Nephron (organoid): Measurements from ENCODE around the gene FSCN2.

Experiments used
- H3K27ac Mint-ChIP-seq, 3 experiments: 2 replicates each; pipeline ENCODE4 v1.8.0; 2020; ENCODE audit warnings: mixed read lengths in 3 of 3, mild to moderate bottlenecking in 2 of 3, moderate library complexity in 1 of 3
- H3K27me3 Mint-ChIP-seq: 2 replicates; pipeline ENCODE4 v1.8.0; 2021; ENCODE audit warnings: low read depth, mild to moderate bottlenecking, moderate library complexity, mixed read lengths
- H3K36me3 Mint-ChIP-seq: 2 replicates; pipeline ENCODE4 v1.8.0; 2020; ENCODE audit warnings: low read depth, mixed read lengths
- H3K4me1 Mint-ChIP-seq: 2 replicates; pipeline ENCODE4 v1.8.0; 2020; ENCODE audit warnings: mixed read lengths
- H3K4me3 Mint-ChIP-seq, 3 experiments: 2 replicates each; pipeline ENCODE4 v1.8.0; 2020; ENCODE audit warnings: mild to moderate bottlenecking in 3 of 3, mixed read lengths in 3 of 3, moderate library complexity in 2 of 3
- H3K9me3 Mint-ChIP-seq: 2 replicates; pipeline ENCODE4 v1.8.0; 2020; ENCODE audit warnings: mixed read lengths
- TF ChIP-seq, protein P1 (sequence below), 3 experiments: fragments of 200-600 bp; sonication (generic); IDR thresholded peaks; one replicate each; pipeline ENCODE4 v1.5.0; 2021; ENCODE audit warnings: antibody characterized with exemption in 3 of 3; ENCODE audit not compliant: unreplicated experiment in 3 of 3

FSCN2 gene

DNA sequence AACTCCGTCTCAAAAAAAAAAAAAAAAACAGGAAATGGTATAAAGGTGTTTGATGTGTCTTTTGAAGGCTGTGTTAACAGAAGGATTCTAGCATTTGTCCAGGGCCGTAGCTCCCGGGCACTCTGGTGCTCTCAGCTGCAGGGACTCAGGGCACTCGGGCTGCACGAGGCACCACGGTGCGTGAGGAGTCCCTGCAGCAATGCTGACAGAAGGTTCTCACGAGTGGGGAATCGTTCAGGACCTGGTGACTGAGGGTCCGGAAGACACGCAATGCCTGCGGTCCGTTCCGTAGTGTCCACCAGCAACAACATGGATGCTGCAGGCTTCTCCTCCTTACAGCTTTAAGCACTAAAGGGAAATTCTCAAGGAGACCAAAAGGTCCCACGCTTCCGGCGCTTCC is 36.6 kb downstream of the FSCN2 start:
- no peaks in the 10 kb centered on the region for H3K9me3 Mint-ChIP-seq
- H3K27ac Mint-ChIP-seq: peak overlapping the region in 2 of 3 experiments; percentile 62 to 99
- H3K4me3 Mint-ChIP-seq: no peak overlapping the region

DNA sequence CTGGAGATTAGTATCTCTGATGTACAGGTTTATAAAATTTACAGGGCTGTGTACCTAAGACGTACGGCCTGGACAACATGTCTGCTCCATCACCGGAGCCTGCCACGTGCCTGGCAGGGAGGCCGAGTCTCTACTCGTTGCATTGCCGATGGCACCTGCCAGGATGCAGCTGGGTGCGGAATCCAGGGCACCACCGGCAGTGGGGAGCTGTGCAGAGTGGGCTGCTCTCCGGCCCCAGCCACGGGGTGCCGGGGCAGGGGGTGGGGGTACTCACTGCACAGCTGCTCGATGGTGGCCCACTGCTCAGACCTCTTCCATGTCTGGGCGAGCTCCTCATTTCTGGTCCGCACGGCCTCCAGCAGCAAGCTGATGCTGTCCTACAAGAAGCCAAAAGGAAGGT is 37.1 kb downstream of the FSCN2 start:
- H3K4me1 Mint-ChIP-seq: peaks cover 30% of the 10 kb centered on the region
- no peak overlapping the region for H3K4me3 Mint-ChIP-seq
- TF ChIP-seq, protein P1, sequence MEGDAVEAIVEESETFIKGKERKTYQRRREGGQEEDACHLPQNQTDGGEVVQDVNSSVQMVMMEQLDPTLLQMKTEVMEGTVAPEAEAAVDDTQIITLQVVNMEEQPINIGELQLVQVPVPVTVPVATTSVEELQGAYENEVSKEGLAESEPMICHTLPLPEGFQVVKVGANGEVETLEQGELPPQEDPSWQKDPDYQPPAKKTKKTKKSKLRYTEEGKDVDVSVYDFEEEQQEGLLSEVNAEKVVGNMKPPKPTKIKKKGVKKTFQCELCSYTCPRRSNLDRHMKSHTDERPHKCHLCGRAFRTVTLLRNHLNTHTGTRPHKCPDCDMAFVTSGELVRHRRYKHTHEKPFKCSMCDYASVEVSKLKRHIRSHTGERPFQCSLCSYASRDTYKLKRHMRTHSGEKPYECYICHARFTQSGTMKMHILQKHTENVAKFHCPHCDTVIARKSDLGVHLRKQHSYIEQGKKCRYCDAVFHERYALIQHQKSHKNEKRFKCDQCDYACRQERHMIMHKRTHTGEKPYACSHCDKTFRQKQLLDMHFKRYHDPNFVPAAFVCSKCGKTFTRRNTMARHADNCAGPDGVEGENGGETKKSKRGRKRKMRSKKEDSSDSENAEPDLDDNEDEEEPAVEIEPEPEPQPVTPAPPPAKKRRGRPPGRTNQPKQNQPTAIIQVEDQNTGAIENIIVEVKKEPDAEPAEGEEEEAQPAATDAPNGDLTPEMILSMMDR (IDR thresholded peaks at IDR 0.05; ENCODE audit: unreplicated experiment in 3 of 3): no peak
- no peaks in the 10 kb centered on the region for H3K27me3 Mint-ChIP-seq
- peak overlapping the region; percentile 99 to 100 (median 99) for H3K27ac Mint-ChIP-seq
- H3K36me3 Mint-ChIP-seq: peaks cover 74% of the 10 kb centered on the region
- no peaks in the 10 kb centered on the region for H3K9me3 Mint-ChIP-seq

More for the DNA sequence above, 36.6 kb downstream of the FSCN2 start:
- TF ChIP-seq, protein P1 (IDR thresholded peaks at IDR 0.05; ENCODE audit: unreplicated experiment in 3 of 3): no peak
- H3K4me1 Mint-ChIP-seq: peaks cover 30% of the 10 kb centered on the region
- no peaks in the 10 kb centered on the region for H3K27me3 Mint-ChIP-seq
- H3K36me3 Mint-ChIP-seq: peaks cover 71% of the 10 kb centered on the region

DNA sequence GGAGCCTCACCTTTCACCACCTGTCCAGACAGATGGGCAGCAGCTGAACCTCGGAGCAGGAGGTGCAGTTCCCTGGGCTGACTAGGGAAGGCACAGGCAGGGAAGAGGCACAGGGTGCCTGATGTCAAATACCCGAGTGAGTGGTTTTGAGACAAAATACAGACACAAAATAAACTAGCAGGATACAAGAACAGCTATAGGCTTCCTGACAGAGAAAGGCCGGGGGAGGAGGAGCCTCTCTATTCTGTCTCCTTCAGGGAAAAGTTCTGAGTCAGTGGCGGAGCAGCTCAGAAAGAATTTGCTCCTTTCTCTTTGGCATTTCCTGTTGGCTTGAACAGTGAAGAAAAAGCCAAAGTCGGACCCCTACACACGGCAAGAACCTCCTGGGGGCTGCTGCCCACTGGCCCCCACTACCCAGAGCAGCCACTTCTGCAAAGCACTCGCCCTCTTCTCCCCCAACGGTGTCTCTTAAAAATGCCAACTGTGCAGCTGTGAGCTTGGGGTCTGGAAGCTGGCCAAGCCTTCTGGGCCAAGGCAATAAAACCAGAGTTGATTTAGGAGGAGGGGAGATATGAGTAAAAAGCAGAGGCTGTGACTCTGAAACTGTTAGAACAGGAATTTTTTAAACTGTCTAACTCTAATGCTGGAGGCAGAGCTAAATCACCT is 38.4 kb downstream of the FSCN2 start:
- Mint-ChIP-seq H3K27me3 (no peaks in the 10 kb centered on the region), H3K4me1 (peaks cover 30% of the 10 kb centered on the region), H3K9me3 (no peaks in the 10 kb centered on the region), H3K36me3 (peaks cover 69% of the 10 kb centered on the region), H3K27ac (peak overlapping the region; percentile 99 to 100 (median 99)), H3K4me3 (peak overlapping the region; percentile 40 to 57 (median 49))
- TF ChIP-seq, protein P1 (IDR thresholded peaks at IDR 0.05; ENCODE audit: unreplicated experiment in 3 of 3): no peak

DNA sequence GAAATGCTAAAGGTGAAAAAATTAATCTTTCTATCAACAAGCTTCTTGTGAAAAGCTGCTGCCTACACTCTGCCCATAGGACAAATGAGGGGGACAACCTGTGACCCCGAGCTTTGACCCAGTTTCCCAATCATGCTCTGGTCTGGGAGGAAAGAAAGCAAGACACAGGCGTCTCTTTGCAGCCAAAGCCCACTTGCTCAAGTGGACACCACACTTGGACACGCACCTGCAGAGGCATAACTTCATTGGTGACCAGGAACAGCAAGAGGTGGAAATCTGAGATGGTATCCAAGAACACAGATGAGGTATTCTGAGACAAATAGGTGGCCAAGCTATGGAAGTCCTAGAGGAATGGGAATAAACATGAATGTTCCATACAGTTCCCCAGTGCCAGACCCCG is 39.0 kb downstream of the FSCN2 start:
- Mint-ChIP-seq H3K27me3 (no peaks in the 10 kb centered on the region), H3K4me3 (peak overlapping the region; percentile 40 to 57 (median 49)), H3K9me3 (no peaks in the 10 kb centered on the region), H3K27ac (peak overlapping the region; percentile 99 to 100 (median 99)), H3K4me1 (peaks cover 30% of the 10 kb centered on the region), H3K36me3 (peaks cover 65% of the 10 kb centered on the region)
- TF ChIP-seq, protein P1 (IDR thresholded peaks at IDR 0.05; ENCODE audit: unreplicated experiment in 3 of 3): no peak

DNA sequence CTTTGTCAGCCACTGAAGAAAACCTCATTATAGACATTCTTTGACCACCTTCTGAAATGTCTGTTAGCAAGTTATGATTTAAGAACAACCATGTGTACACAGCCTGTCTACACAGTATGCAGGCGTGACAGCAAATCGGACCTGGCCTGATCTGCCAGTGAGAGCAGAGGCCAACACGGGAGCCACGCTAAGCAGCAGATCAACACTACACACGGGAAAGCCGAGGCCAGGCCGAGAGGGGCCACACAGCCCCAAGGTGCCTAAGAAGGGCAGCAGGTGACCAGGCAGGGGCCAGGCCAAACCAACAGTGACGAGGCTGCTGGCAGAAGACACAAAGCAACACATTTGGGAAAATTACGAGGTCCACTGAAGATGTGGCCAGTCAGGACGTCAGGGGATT is 40.2 kb downstream of the FSCN2 start:
- Mint-ChIP-seq H3K27me3 (no peaks in the 10 kb centered on the region), H3K36me3 (peaks cover 65% of the 10 kb centered on the region), H3K4me1 (peaks cover 38% of the 10 kb centered on the region), H3K27ac (peak overlapping the region; percentile 99 to 100 (median 99)), H3K4me3 (no peak overlapping the region), H3K9me3 (no peaks in the 10 kb centered on the region)
- TF ChIP-seq, protein P1 (IDR thresholded peaks at IDR 0.05; ENCODE audit: unreplicated experiment in 3 of 3): no peak

- TF ChIP-seq, protein P1 (IDR thresholded peaks at IDR 0.05; ENCODE audit: unreplicated experiment in 3 of 3): no peak
- Mint-ChIP-seq H3K4me1 (peaks cover 49% of the 10 kb centered on the region), H3K27me3 (no peaks in the 10 kb centered on the region), H3K9me3 (no peaks in the 10 kb centered on the region), H3K36me3 (peaks cover 68% of the 10 kb centered on the region), H3K27ac (no peak overlapping the region), H3K4me3 (no peak overlapping the region)
These were observed 41.9 kb downstream of the FSCN2 start for GRCh38 chr17:81569986-81570514.
